Erythroblast (primary cell): Measurements from ENCODE around the gene RABL2B.

Experiments
- GATA1 ChIP-seq: IDR thresholded peaks from 2 replicates; pipeline ENCODE4 v1.6.1; 2011; ENCODE audit warnings: low read depth, mild to moderate bottlenecking, control low read depth, low read length, moderate library complexity
- POLR2A ChIP-seq: IDR thresholded peaks from 2 replicates; pipeline ENCODE4 v1.6.1; 2011; ENCODE audit warnings: mild to moderate bottlenecking, low read length

- TF ChIP-seq POLR2A (no peak), GATA1 (no peak)
Measured at GRCh38 chr22:50734343-50734771, 49.1 kb downstream of the RABL2B start.
